ENCODE measurements around the gene USE1.

USE1 gene

DNA sequence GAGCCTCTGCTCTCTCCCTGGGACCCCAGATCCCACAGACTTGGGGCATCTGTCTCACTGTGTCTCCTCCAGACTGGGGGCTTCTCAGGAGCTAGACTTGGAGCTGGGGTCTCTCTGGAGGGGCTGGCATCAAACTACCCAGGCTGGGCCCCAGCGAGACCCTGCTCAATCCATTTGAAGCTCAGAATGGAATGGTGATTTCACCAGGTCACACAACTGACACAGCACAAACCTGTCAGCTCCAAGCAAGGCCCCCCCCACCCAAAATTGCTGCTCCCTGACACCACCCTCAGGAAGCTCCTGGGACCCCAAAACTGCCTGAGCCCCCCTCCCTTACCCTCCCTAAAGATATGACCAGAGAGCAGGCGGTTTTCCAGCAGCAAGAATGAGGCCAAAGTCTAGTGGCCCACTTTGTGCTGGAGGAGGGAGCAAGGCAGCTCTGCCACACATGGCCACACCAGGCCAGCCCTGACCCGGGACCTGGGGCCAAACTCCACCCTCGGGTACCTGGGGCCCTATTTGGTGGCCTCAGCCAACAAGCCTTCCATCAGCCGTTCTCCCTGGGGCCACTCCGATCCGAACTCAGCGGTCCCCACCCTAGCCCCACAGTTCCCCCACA lies 28.2 kb downstream of the USE1 start:
- peaks cover 41% of the 10 kb centered on the region for H3K4me1 ChIP-seq (ENCODE audit: insufficient read depth, low read length, poor library complexity, severe bottlenecking)
- H3K9ac ChIP-seq (ENCODE audit: low read depth, low read length, poor library complexity, severe bottlenecking), result peak overlapping the region; percentile 65
- peak overlapping the region; percentile 86 for H3K4me2 ChIP-seq (ENCODE audit: low read depth, low read length, poor library complexity, severe bottlenecking)
- no peaks in the 10 kb centered on the region for H3K27me3 ChIP-seq (ENCODE audit: insufficient read depth, low read length, poor library complexity, severe bottlenecking)
- no peaks in the 10 kb centered on the region for H3K9me2 ChIP-seq (replicated peaks; ENCODE audit: low read depth, low read length)
- H3K4me3 ChIP-seq (ENCODE audit: low read length, poor library complexity, severe bottlenecking), result peak overlapping the region; percentile 74
- H3F3A ChIP-seq (ENCODE audit: low read depth), result no peaks in the 10 kb centered on the region
- no peaks in the 10 kb centered on the region for H3K36me3 ChIP-seq (ENCODE audit: insufficient read depth, low read length)
- H4K20me1 ChIP-seq (ENCODE audit: insufficient read depth, low read length, poor library complexity, severe bottlenecking), result peaks cover 26% of the 10 kb centered on the region
- H2AFZ ChIP-seq (ENCODE audit: low read length), result no peak overlapping the region
- peaks cover 52% of the 10 kb centered on the region for H3K79me2 ChIP-seq (ENCODE audit: insufficient read depth, low read length)
- TF ChIP-seq EZH2phosphoT487 (IDR thresholded peaks at IDR 0.05; ENCODE audit: borderline replicate concordance), result no peak
- TF ChIP-seq, protein P1, sequence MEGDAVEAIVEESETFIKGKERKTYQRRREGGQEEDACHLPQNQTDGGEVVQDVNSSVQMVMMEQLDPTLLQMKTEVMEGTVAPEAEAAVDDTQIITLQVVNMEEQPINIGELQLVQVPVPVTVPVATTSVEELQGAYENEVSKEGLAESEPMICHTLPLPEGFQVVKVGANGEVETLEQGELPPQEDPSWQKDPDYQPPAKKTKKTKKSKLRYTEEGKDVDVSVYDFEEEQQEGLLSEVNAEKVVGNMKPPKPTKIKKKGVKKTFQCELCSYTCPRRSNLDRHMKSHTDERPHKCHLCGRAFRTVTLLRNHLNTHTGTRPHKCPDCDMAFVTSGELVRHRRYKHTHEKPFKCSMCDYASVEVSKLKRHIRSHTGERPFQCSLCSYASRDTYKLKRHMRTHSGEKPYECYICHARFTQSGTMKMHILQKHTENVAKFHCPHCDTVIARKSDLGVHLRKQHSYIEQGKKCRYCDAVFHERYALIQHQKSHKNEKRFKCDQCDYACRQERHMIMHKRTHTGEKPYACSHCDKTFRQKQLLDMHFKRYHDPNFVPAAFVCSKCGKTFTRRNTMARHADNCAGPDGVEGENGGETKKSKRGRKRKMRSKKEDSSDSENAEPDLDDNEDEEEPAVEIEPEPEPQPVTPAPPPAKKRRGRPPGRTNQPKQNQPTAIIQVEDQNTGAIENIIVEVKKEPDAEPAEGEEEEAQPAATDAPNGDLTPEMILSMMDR (conservative IDR thresholded peaks at IDR 0.05; ENCODE audit: low read length), result no peak
- H3K9me3 ChIP-seq (ENCODE audit: insufficient read depth, low read depth, low read length), result no peaks in the 10 kb centered on the region

DNA sequence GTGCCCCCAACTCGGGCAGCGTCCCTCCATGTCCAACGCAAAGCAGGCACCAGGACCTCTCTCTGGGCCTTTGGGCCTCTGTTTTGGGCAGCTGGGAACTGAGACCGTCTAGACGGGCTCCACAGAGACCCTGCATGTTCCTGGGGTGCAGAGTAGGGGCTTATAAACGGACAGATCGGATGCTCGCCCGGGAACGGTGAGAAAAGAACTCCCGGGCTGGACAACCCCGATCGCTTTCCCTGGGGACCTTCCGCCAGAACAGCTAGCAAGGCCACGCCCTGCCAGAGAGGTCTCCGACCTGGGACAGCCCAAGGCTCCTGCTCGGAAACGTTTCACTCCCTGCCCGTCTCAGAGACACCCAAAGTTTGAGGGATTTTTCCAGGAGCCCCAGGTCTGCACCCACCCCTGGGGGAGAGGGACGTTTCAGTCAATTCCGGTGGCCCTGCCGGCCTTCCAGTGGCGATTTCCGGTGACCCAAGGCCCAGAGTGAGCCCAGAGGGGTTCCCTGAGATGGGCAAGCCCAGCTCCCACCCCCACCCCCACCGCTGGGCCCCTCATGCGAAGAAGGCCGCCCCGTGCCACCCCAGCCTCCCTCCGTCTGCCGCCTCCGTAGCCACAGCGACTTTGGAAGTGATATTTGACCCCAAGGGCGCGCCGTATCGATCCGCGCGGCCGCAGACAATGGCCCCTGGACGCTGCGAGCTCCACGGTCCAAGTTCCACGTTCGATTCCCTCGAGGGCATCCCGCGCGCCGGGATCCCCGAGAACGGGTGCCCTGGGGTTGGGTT lies 28.9 kb downstream of the USE1 start:
- peak overlapping the region; percentile 74 for H3K4me3 ChIP-seq (ENCODE audit: low read length, poor library complexity, severe bottlenecking)
- TF ChIP-seq, protein P1 (conservative IDR thresholded peaks at IDR 0.05; ENCODE audit: low read length), result no peak
- TF ChIP-seq EZH2phosphoT487 (IDR thresholded peaks at IDR 0.05; ENCODE audit: borderline replicate concordance), result no peak
- H3K9ac ChIP-seq (ENCODE audit: low read depth, low read length, poor library complexity, severe bottlenecking), result peak overlapping the region; percentile 65
- H3K27me3 ChIP-seq (ENCODE audit: insufficient read depth, low read length, poor library complexity, severe bottlenecking), result no peaks in the 10 kb centered on the region
- peaks cover 41% of the 10 kb centered on the region for H3K4me1 ChIP-seq (ENCODE audit: insufficient read depth, low read length, poor library complexity, severe bottlenecking)
- H3F3A ChIP-seq (ENCODE audit: low read depth), result no peaks in the 10 kb centered on the region
- H4K20me1 ChIP-seq (ENCODE audit: insufficient read depth, low read length, poor library complexity, severe bottlenecking), result peaks cover 26% of the 10 kb centered on the region
- H2AFZ ChIP-seq (ENCODE audit: low read length), result no peak overlapping the region
- H3K79me2 ChIP-seq (ENCODE audit: insufficient read depth, low read length), result peaks cover 52% of the 10 kb centered on the region
- no peaks in the 10 kb centered on the region for H3K9me3 ChIP-seq (ENCODE audit: insufficient read depth, low read depth, low read length)
- H3K36me3 ChIP-seq (ENCODE audit: insufficient read depth, low read length), result no peaks in the 10 kb centered on the region
- no peaks in the 10 kb centered on the region for H3K9me2 ChIP-seq (replicated peaks; ENCODE audit: low read depth, low read length)
- H3K4me2 ChIP-seq (ENCODE audit: low read depth, low read length, poor library complexity, severe bottlenecking), result peak overlapping the region; percentile 86

DNA sequence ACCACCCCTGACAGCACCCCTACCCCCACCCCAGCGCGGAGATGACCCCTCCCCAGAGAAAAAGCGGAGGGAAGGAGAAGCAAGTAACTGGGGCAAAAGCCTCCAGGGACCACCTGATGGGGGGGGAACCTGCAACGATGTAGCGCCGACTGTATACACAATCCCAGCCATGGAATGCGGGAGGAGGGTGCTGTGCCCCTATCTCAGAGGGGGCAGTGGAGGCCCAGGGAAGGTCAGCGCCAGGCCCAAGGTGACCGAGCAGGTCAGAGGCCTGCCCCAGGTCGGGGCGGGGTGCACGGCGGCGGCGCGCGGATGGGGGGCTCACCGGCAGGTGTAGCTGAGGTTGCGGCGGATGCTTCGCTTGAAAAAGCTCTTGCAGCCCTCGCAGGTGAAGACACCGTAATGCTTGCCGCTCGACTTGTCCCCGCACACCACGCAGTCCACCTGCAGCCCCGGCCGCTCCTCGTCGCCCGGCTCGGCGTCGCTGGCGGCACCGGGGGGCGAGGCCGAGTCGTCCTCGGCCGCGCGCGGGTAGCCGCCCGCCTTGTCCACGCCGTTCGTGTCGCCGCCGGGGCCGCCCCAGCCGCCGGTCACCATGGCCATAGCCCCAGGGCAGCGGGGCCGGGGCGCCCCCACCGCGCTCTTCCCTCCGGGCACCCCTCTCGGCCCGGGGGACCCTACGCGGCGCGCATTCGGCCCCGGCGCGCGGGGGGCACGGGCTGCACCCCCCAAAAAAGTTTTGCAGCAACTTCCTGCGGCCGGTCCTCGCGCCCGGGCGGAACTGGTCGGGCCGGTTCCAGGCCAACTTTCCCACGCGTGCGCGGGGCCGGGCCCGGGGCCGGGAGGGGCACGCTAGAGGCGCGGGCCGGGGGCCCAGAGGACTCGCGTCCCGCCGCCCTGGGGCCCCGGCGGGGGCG lies 29.7 kb downstream of the USE1 start:
- Histone ChIP-seq H3K4me1 (ENCODE audit: insufficient read depth, low read length, poor library complexity, severe bottlenecking) (peaks cover 41% of the 10 kb centered on the region), H3K9me3 (ENCODE audit: insufficient read depth, low read depth, low read length) (no peaks in the 10 kb centered on the region), H2AFZ (ENCODE audit: low read length) (no peak overlapping the region), H3K79me2 (ENCODE audit: insufficient read depth, low read length) (peaks cover 52% of the 10 kb centered on the region), H4K20me1 (ENCODE audit: insufficient read depth, low read length, poor library complexity, severe bottlenecking) (peaks cover 26% of the 10 kb centered on the region), H3K9me2 (replicated peaks; ENCODE audit: low read depth, low read length) (no peaks in the 10 kb centered on the region), H3K36me3 (ENCODE audit: insufficient read depth, low read length) (no peaks in the 10 kb centered on the region), H3K4me2 (ENCODE audit: low read depth, low read length, poor library complexity, severe bottlenecking) (peak overlapping the region; percentile 86), H3K9ac (ENCODE audit: low read depth, low read length, poor library complexity, severe bottlenecking) (peak overlapping the region; percentile 65), H3K27me3 (ENCODE audit: insufficient read depth, low read length, poor library complexity, severe bottlenecking) (no peaks in the 10 kb centered on the region), H3K4me3 (ENCODE audit: low read length, poor library complexity, severe bottlenecking) (peak overlapping the region; percentile 74), H3F3A (ENCODE audit: low read depth) (no peaks in the 10 kb centered on the region)
- no peak for TF ChIP-seq EZH2phosphoT487 (IDR thresholded peaks at IDR 0.05; ENCODE audit: borderline replicate concordance)
- TF ChIP-seq, protein P1 (conservative IDR thresholded peaks at IDR 0.05; ENCODE audit: low read length), result no peak
